Measurements from ENCODE around the gene PRKCA. TPM values are rescaled to one million over a fixed set of nuclear protein-coding genes. Genes with fewer than 3 reads are reported as not detected.

PRKCA gene
- total and polyA plus RNA-seq, 2 experiments from 2014 or later: 6.4 to 35.4 TPM

DNA sequence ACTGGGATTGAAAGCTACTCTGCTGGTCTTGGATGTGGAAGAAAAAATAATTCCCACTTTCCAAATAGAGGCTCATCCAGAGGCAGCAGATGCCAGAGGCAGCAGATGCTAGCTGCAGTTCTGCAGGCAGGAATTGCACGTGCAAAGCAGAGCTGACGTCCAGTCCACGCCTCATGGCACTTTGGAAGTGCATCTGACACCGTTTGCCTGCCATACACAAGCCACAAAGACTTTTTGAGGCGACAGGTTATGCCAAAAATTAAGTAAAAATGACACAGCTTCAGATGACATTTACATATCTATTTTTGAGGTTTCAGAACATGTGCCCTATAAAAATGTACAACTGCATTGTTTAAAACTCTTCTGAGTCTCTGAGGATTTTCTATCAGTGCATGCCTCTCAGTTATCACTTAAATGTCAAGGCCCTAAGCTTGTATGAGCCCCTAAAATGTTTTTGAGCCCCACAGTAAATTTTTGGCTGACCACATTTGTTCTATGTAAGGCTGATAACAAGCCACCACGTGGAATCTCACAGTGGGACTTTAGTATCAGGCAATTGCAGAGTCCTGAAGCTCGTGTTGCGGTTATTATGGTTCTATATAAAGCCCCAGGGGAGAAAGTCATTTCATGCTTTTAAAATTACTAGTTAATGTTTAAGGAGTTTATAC is 239.2 kb downstream of the PRKCA start:
- H3K27ac Mint-ChIP-seq: no peak overlapping the region
- H3K36me3 Mint-ChIP-seq (ENCODE audit: low read depth): peaks cover 12% of the 10 kb centered on the region; the same call in 2 of the 3 replicates
- Histone ChIP-seq H3K9me2 (ENCODE audit: insufficient read depth) (no peaks in the 10 kb centered on the region), H2AFZ (no peak overlapping the region), H3K4me3 (no peak overlapping the region), H4K20me1 (replicated peaks; ENCODE audit: insufficient read depth) (no peaks in the 10 kb centered on the region), H3F3A (replicated peaks; ENCODE audit: low read depth) (no peaks in the 10 kb centered on the region), H3K36me3 (ENCODE audit: insufficient read depth) (no peaks in the 10 kb centered on the region), H3K27ac (ENCODE audit: low read depth) (no peak overlapping the region), H3K4me1 (ENCODE audit: insufficient read depth) (peaks cover 19% of the 10 kb centered on the region), H3K4me2 (no peak overlapping the region), H3K79me2 (replicated peaks; ENCODE audit: insufficient read depth) (no peaks in the 10 kb centered on the region), H3K27me3 (ENCODE audit: insufficient read depth) (no peaks in the 10 kb centered on the region)
- no peak overlapping the region for H3K4me3 Mint-ChIP-seq
- H3K4me1 Mint-ChIP-seq: peaks cover 28% of the 10 kb centered on the region
- DNase-seq (ENCODE audit: low spot score) (no peak), ATAC-seq (no peak)
- peaks cover 14% of the 10 kb centered on the region for H3K9me3 Mint-ChIP-seq
- peaks cover 7% of the 10 kb centered on the region for H3K27me3 Mint-ChIP-seq (ENCODE audit: insufficient read depth, low read depth, poor library complexity)
- TF ChIP-seq, protein P1, sequence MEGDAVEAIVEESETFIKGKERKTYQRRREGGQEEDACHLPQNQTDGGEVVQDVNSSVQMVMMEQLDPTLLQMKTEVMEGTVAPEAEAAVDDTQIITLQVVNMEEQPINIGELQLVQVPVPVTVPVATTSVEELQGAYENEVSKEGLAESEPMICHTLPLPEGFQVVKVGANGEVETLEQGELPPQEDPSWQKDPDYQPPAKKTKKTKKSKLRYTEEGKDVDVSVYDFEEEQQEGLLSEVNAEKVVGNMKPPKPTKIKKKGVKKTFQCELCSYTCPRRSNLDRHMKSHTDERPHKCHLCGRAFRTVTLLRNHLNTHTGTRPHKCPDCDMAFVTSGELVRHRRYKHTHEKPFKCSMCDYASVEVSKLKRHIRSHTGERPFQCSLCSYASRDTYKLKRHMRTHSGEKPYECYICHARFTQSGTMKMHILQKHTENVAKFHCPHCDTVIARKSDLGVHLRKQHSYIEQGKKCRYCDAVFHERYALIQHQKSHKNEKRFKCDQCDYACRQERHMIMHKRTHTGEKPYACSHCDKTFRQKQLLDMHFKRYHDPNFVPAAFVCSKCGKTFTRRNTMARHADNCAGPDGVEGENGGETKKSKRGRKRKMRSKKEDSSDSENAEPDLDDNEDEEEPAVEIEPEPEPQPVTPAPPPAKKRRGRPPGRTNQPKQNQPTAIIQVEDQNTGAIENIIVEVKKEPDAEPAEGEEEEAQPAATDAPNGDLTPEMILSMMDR (conservative IDR thresholded peaks at IDR 0.05; ENCODE audit: low read depth in 2 of 2): no peak
- TF ChIP-seq, protein P2, sequence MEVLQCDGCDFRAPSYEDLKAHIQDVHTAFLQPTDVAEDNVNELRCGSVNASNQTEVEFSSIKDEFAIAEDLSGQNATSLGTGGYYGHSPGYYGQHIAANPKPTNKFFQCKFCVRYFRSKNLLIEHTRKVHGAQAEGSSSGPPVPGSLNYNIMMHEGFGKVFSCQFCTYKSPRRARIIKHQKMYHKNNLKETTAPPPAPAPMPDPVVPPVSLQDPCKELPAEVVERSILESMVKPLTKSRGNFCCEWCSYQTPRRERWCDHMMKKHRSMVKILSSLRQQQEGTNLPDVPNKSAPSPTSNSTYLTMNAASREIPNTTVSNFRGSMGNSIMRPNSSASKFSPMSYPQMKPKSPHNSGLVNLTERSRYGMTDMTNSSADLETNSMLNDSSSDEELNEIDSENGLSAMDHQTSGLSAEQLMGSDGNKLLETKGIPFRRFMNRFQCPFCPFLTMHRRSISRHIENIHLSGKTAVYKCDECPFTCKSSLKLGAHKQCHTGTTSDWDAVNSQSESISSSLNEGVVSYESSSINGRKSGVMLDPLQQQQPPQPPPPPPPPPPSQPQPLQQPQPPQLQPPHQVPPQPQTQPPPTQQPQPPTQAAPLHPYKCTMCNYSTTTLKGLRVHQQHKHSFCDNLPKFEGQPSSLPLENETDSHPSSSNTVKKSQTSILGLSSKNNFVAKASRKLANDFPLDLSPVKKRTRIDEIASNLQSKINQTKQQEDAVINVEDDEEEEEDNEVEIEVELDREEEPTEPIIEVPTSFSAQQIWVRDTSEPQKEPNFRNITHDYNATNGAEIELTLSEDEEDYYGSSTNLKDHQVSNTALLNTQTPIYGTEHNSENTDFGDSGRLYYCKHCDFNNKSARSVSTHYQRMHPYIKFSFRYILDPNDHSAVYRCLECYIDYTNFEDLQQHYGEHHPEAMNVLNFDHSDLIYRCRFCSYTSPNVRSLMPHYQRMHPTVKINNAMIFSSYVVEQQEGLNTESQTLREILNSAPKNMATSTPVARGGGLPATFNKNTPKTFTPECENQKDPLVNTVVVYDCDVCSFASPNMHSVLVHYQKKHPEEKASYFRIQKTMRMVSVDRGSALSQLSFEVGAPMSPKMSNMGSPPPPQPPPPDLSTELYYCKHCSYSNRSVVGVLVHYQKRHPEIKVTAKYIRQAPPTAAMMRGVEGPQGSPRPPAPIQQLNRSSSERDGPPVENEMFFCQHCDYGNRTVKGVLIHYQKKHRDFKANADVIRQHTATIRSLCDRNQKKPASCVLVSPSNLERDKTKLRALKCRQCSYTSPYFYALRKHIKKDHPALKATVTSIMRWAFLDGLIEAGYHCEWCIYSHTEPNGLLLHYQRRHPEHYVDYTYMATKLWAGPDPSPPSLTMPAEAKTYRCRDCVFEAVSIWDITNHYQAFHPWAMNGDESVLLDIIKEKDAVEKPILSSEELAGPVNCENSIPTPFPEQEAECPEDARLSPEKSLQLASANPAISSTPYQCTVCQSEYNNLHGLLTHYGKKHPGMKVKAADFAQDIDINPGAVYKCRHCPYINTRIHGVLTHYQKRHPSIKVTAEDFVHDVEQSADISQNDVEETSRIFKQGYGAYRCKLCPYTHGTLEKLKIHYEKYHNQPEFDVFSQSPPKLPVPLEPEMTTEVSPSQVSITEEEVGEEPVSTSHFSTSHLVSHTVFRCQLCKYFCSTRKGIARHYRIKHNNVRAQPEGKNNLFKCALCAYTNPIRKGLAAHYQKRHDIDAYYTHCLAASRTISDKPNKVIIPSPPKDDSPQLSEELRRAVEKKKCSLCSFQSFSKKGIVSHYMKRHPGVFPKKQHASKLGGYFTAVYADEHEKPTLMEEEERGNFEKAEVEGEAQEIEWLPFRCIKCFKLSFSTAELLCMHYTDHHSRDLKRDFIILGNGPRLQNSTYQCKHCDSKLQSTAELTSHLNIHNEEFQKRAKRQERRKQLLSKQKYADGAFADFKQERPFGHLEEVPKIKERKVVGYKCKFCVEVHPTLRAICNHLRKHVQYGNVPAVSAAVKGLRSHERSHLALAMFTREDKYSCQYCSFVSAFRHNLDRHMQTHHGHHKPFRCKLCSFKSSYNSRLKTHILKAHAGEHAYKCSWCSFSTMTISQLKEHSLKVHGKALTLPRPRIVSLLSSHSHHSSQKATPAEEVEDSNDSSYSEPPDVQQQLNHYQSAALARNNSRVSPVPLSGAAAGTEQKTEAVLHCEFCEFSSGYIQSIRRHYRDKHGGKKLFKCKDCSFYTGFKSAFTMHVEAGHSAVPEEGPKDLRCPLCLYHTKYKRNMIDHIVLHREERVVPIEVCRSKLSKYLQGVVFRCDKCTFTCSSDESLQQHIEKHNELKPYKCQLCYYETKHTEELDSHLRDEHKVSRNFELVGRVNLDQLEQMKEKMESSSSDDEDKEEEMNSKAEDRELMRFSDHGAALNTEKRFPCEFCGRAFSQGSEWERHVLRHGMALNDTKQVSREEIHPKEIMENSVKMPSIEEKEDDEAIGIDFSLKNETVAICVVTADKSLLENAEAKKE (CRISPR knock-in tag; IDR thresholded peaks at IDR 0.05): no peak
- TF ChIP-seq NANOG (IDR thresholded peaks at IDR 0.05; ENCODE audit: borderline replicate concordance): no peak
